Hepatocyte (in vitro differentiated cells): Measurements from ENCODE around the gene KIAA0753. TPM values are rescaled to one million over a fixed set of nuclear protein-coding genes. Genes with fewer than 3 reads are reported as not detected.

Source experiments
- DNase-seq: peaks from one replicate; pipeline ENCODE4 v3.0.0-alpha.2; 2016; ENCODE audit warnings: low spot score
- H2AFZ ChIP-seq: fragments of 200-600 bp; sonication (generic); 2 replicates; pipeline ENCODE4 v1.6.0; 2016; ENCODE audit warnings: antibody characterized with exemption, mild to moderate bottlenecking
- H3K27ac ChIP-seq: fragments of 200-600 bp; sonication (generic); 2 replicates; pipeline ENCODE4 v1.5.1; 2016; ENCODE audit warnings: mild to moderate bottlenecking
- H3K27me3 ChIP-seq: fragments of 200-600 bp; sonication (generic); 2 replicates; pipeline ENCODE4 v1.6.1; 2016
- H3K36me3 ChIP-seq: fragments of 200-600 bp; sonication (generic); replicated peaks from 2 replicates; pipeline ENCODE4 v1.5.1; 2016; ENCODE audit warnings: low read depth; ENCODE audit not compliant: insufficient read depth
- H3K4me1 ChIP-seq: fragments of 200-600 bp; sonication (generic); 2 replicates; pipeline ENCODE4 v1.5.1; 2016; ENCODE audit warnings: mild to moderate bottlenecking, moderate library complexity; ENCODE audit not compliant: insufficient read depth
- H3K4me2 ChIP-seq: fragments of 200-600 bp; sonication (generic); 2 replicates; pipeline ENCODE4 v1.6.0; 2016
- H3K4me3 ChIP-seq: fragments of 200-600 bp; sonication (generic); 2 replicates; pipeline ENCODE4 v1.5.1; 2016; ENCODE audit warnings: mild to moderate bottlenecking
- H3K79me2 ChIP-seq: fragments of 200-600 bp; sonication (generic); 2 replicates; pipeline ENCODE4 v1.6.0; 2017; ENCODE audit warnings: mild to moderate bottlenecking
- H3K9me2 ChIP-seq: fragments of 200-600 bp; sonication (generic); replicated peaks from 2 replicates; pipeline ENCODE4 v1.6.0; 2017; ENCODE audit warnings: mild to moderate bottlenecking; ENCODE audit not compliant: insufficient read depth
- H3K9me3 ChIP-seq: fragments of 200-600 bp; sonication (generic); 2 replicates; pipeline ENCODE4 v1.5.1; 2016; ENCODE audit warnings: low read depth, mild to moderate bottlenecking
- H4K20me1 ChIP-seq: fragments of 200-600 bp; sonication (generic); 2 replicates; pipeline ENCODE4 v1.6.0; 2016; ENCODE audit warnings: mild to moderate bottlenecking; ENCODE audit not compliant: insufficient read depth, poor library complexity, severe bottlenecking
- CTCF ChIP-seq: fragments of 200-600 bp; sonication (generic); IDR thresholded peaks from 2 replicates; pipeline ENCODE4 v1.5.1; 2016; ENCODE audit warnings: antibody characterized with exemption, mild to moderate bottlenecking; ENCODE audit not compliant: poor library complexity
- EZH2 ChIP-seq: fragments of 200-600 bp; sonication (generic); IDR thresholded peaks from 2 replicates; pipeline ENCODE4 v1.6.1; 2016; ENCODE audit warnings: antibody characterized with exemption, mild to moderate bottlenecking, borderline replicate concordance
- EZH2phosphoT487 ChIP-seq: fragments of 200-600 bp; sonication (generic); IDR thresholded peaks from one replicate; pipeline ENCODE4 v1.6.1; 2018; ENCODE audit warnings: antibody characterized with exemption, mild to moderate bottlenecking, low read depth, moderate library complexity; ENCODE audit not compliant: unreplicated experiment, severe bottlenecking
- WGBS: methylation state at CpG from one replicate; pipeline ENCODE4 v1.1.6; 2016; ENCODE audit warnings: low lambda C conversion rate; ENCODE audit errors: missing lambda C conversion rate; 5-methylcytosine and 5-hydroxymethylcytosine counted together
- polyA plus RNA-seq: library from polyadenylated mRNA; unstranded; fragments of >200 nt; fragmentation: Nextera tagmentation; extraction: Ambion mirVana; gene quantifications from 2 replicates; pipeline ENCODE4 v1.2.1, GENCODE V29; 2016
- total RNA-seq: library from RNA; depleted of rRNA; stranded (reverse); fragments of >200 nt; gene quantifications from 2 replicates; pipeline ENCODE4 v1.2.3, GENCODE V29; 2014

The KIAA0753 gene
- total and polyA plus RNA-seq, 2 experiments from 2014 or later = 6.0 to 12.0 TPM

- 96% methylated on average over 4 of the region's 4 CpGs for WGBS
- Histone ChIP-seq H3K36me3 (peaks cover 15% of the 10 kb centered on the region), H4K20me1 (no peaks in the 10 kb centered on the region), H2AFZ (no peak overlapping the region), H3K27ac (no peak overlapping the region), H3K9me3 (peaks cover 5% of the 10 kb centered on the region), H3K9me2 (no peaks in the 10 kb centered on the region), H3K4me1 (peaks cover 9% of the 10 kb centered on the region), H3K27me3 (no peaks in the 10 kb centered on the region), H3K79me2 (no peaks in the 10 kb centered on the region), H3K4me3 (no peak overlapping the region), H3K4me2 (no peak overlapping the region)
- TF ChIP-seq EZH2phosphoT487 = no peak
- no peak for TF ChIP-seq EZH2
- no peak for DNase-seq
Observed at GRCh38 chr17:6587310-6587709, 53.2 kb downstream of the KIAA0753 start.

GRCh38 chr17:6583411-6583810 lies 57.1 kb downstream of the KIAA0753 start:
- Histone ChIP-seq H3K27me3 (no peaks in the 10 kb centered on the region), H2AFZ (no peak overlapping the region), H4K20me1 (no peaks in the 10 kb centered on the region), H3K4me3 (no peak overlapping the region), H3K4me2 (no peak overlapping the region), H3K4me1 (no peaks in the 10 kb centered on the region), H3K79me2 (no peaks in the 10 kb centered on the region), H3K9me2 (no peaks in the 10 kb centered on the region), H3K9me3 (peaks cover 5% of the 10 kb centered on the region), H3K27ac (no peak overlapping the region), H3K36me3 (peaks cover 15% of the 10 kb centered on the region)
- DNase-seq = no peak
- TF ChIP-seq EZH2phosphoT487 = no peak
- TF ChIP-seq CTCF = no peak
- TF ChIP-seq EZH2 = no peak
- 98% methylated on average over 4 of the region's 4 CpGs for WGBS

GRCh38 chr17:6580625-6581024 lies 59.9 kb downstream of the KIAA0753 start:
- no peaks in the 10 kb centered on the region for H3K9me2 ChIP-seq
- WGBS = 88% methylated on average over 9 of the region's 9 CpGs
- no peaks in the 10 kb centered on the region for H3K27me3 ChIP-seq
- peaks cover 2% of the 10 kb centered on the region for H3K9me3 ChIP-seq
- no peaks in the 10 kb centered on the region for H4K20me1 ChIP-seq
- H3K36me3 ChIP-seq = peaks cover 13% of the 10 kb centered on the region
- no peak overlapping the region for H3K4me3 ChIP-seq
- no peak overlapping the region for H3K27ac ChIP-seq
- H3K4me2 ChIP-seq = no peak overlapping the region
- no peak for DNase-seq
- H3K79me2 ChIP-seq = no peaks in the 10 kb centered on the region
- H3K4me1 ChIP-seq = no peaks in the 10 kb centered on the region
- no peak for TF ChIP-seq EZH2
- no peak for TF ChIP-seq EZH2phosphoT487
- no peak for TF ChIP-seq CTCF
- H2AFZ ChIP-seq = no peak overlapping the region

DNA sequence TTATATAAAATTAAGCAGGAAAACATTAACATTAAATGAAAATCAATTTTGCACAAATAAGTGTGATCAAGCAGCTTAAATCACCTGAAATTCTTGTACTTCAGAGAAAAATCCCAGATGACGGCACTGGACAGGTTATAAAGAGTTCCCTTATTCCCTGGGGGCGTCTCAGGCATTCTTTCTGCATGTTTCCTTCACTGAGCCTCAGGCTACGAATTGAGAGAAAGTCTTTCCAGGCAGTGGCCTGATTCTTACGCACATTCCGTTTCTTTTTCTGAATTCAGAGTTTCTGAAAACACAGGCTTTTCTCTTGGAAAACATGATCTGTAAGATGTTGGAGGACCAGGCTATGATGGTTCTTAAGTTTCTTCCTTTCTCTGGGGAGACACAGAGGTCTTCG lies 62.0 kb downstream of the KIAA0753 start:
- WGBS = 66% methylated on average over 6 of the region's 6 CpGs
- no peaks in the 10 kb centered on the region for H3K79me2 ChIP-seq
- H4K20me1 ChIP-seq = no peaks in the 10 kb centered on the region
- no peak overlapping the region for H3K4me2 ChIP-seq
- DNase-seq = no peak
- no peak overlapping the region for H3K27ac ChIP-seq
- no peaks in the 10 kb centered on the region for H3K9me3 ChIP-seq
- TF ChIP-seq EZH2 (no peak), EZH2phosphoT487 (no peak), CTCF (no peak)
- no peaks in the 10 kb centered on the region for H3K4me1 ChIP-seq
- no peaks in the 10 kb centered on the region for H3K27me3 ChIP-seq
- H2AFZ ChIP-seq = no peak overlapping the region
- peaks cover 7% of the 10 kb centered on the region for H3K36me3 ChIP-seq
- H3K9me2 ChIP-seq = no peaks in the 10 kb centered on the region
- H3K4me3 ChIP-seq = no peak overlapping the region
